Measurements from ENCODE around the gene PPM1H. TPM values are rescaled to one million over a fixed set of nuclear protein-coding genes. Genes with fewer than 3 reads are reported as not detected.
A peak's percentile ranks its signal among the peaks of the same experiment; 100 is the strongest.
"Not testable (repeated sequence)": the region's sequence is repeated elsewhere in the genome, so short reads cannot be mapped to it uniquely, and the experiment has no call there.

The PPM1H gene
- total RNA-seq, 4 donors from 2014 or later: 0.83 to 3.0 (median 2.3) TPM

DNA sequence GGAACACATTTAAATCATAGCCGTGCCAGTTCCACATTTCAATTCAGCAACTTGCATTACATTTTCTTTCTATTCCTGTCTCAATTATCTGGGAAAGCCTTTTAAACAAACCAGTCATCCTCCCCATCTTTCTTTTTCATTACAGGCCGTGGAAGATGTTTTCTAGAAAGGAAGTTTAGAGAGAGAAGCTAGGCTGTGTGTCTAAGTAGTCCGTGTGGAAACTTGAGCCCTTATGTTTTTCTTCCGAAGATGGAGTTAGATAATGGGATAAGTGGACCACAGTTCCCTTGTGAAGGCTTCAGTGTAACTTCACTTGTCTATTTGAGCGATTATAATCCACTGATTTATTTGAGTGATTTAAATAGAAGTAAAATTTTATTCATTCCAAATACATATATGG is 12.4 kb upstream of the PPM1H start:
- 61% methylated on average over 5 of the region's 5 CpGs for WGBS
- no peak overlapping the region for H3K4me3 ChIP-seq

DNA sequence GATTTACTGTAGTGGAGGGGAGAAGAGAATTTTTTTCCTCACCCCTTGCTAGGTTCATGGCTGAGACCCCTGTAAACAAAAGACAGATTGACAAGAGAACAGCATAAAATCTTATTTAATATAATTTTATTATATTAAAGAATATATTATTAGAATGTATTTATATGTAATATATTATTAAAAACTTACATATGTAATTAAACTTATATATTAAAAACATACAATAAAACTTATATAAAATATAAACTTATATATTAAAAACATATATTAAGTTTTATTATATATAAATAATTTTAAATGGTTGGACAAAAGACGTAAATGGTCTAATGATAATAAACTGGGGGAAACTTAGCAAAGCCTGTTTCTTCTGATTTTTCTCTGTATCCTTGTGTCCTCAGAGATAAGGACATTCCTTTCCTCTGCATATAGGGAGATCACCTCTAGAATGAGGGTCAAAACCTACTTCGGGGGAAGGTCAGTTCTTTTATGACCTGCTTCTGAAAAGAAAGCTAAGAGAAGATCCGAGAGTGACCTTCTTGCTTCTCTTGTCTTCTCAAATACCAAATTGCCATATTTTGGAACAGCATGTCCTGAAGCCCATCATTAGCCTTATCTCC is 8.9 kb upstream of the PPM1H start:
- intact Hi-C loops (cut with DNase I): no loop called here

More for the DNA sequence above, 12.4 kb upstream of the PPM1H start:
- Histone ChIP-seq H3K9me3 (peaks cover 0 to 5% (median 0%) of the 10 kb centered on the region in 4 donors), H3K36me3 (no peaks in the 10 kb centered on the region), H3K27me3 (no peaks in the 10 kb centered on the region), H3K27ac (replicated peaks in 1 of 4) (no peak overlapping the region), H3K4me1 (no peaks in the 10 kb centered on the region)
- DNase-seq (ENCODE audit: extremely low spot score): no peak
- intact Hi-C loops (cut with DNase I): no loop called here
- no peak for TF ChIP-seq POLR2AphosphoS5 (IDR thresholded peaks at IDR 0.05)
- TF ChIP-seq POLR2A (IDR thresholded peaks at IDR 0.05; ENCODE audit: low read depth): no peak
- TF ChIP-seq, protein P1, sequence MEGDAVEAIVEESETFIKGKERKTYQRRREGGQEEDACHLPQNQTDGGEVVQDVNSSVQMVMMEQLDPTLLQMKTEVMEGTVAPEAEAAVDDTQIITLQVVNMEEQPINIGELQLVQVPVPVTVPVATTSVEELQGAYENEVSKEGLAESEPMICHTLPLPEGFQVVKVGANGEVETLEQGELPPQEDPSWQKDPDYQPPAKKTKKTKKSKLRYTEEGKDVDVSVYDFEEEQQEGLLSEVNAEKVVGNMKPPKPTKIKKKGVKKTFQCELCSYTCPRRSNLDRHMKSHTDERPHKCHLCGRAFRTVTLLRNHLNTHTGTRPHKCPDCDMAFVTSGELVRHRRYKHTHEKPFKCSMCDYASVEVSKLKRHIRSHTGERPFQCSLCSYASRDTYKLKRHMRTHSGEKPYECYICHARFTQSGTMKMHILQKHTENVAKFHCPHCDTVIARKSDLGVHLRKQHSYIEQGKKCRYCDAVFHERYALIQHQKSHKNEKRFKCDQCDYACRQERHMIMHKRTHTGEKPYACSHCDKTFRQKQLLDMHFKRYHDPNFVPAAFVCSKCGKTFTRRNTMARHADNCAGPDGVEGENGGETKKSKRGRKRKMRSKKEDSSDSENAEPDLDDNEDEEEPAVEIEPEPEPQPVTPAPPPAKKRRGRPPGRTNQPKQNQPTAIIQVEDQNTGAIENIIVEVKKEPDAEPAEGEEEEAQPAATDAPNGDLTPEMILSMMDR (IDR thresholded peaks at IDR 0.05): no peak

DNA sequence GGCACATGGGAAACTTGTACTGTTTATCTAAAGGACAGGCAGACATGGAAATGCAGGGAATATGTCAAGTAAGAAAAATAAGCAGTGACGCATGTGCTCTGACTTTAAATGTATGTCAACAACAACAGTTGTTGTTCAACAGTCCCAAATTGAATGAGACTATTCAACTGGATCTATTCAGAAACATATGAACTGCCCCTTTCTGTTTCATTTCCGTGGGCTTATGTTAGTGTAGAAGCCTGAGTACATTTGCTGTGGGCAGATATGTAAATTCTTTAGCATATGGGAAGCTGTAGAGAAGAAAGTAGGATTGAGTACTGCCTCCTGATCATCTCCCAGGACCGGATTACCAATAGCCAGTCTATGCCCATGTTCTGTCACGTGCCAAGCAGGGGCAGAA is 7.4 kb upstream of the PPM1H start:
- H3K4me3 ChIP-seq; H3K27ac ChIP-seq (replicated peaks in 1 of 4); H3K9me3 ChIP-seq; H3K36me3 ChIP-seq; DNase-seq (ENCODE audit: extremely low spot score); H3K4me1 ChIP-seq; H3K27me3 ChIP-seq; intact Hi-C loops (cut with DNase I): not testable (repeated sequence)
- 66% methylated on average over 3 of the region's 4 CpGs for WGBS

More for the DNA sequence above, 8.9 kb upstream of the PPM1H start:
- no peak for DNase-seq (ENCODE audit: extremely low spot score)
- no peaks in the 10 kb centered on the region for H3K27me3 ChIP-seq
- no peaks in the 10 kb centered on the region for H3K36me3 ChIP-seq
- H3K4me3 ChIP-seq: no peak overlapping the region
- H3K27ac ChIP-seq (replicated peaks in 1 of 4): no peak overlapping the region
- WGBS: 73% methylated on average over 3 of the region's 3 CpGs
- no peaks in the 10 kb centered on the region for H3K4me1 ChIP-seq
- no peak for TF ChIP-seq POLR2AphosphoS5 (IDR thresholded peaks at IDR 0.05)
- TF ChIP-seq POLR2A (IDR thresholded peaks at IDR 0.05; ENCODE audit: low read depth): no peak
- TF ChIP-seq EP300 (IDR thresholded peaks at IDR 0.05): no peak
- TF ChIP-seq, protein P1 (IDR thresholded peaks at IDR 0.05): no peak
- peaks cover 0 to 5% (median 0%) of the 10 kb centered on the region in 4 donors for H3K9me3 ChIP-seq

DNA sequence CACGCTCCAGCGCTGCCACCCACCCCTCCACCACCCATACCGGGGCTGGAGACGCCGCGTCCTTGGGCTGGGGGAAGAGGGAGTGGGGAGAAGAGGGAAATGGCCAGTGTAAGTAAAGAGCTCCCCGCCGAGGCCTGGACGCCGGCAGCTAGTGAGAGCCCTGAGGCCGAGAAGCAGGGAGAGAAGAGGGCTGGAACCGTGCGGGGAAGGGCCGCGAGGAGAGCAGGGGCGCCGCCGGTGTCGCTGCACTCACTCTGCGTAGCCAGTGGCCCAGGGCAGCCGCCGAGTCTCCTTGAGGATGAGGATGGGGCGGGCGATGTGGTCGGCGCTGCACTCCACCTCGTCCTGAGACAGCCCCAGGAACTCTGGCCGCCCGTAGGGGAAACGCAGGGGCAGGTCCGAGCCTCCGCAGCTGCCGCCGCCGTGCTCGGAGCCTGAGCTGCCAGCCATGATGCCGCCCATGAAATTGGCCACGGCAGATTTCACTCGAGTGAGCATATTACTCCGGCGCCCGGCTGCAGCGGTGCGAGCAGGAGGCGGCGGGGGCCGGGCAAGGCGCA is 631 bp downstream of the PPM1H start:
- Histone ChIP-seq H3K9me3 (no peaks in the 10 kb centered on the region), H3K36me3 (no peaks in the 10 kb centered on the region), H3K27ac (replicated peaks in 1 of 4) (peak overlapping the region; percentile 9 to 48 (median 23)), H3K4me1 (peaks cover 7 to 28% (median 19%) of the 10 kb centered on the region in 4 donors), H3K27me3 (peaks cover 0 to 10% (median 0%) of the 10 kb centered on the region in 4 donors), H3K4me3 (peak overlapping the region; percentile 68 to 81 (median 76))
- TF ChIP-seq EP300 (IDR thresholded peaks at IDR 0.05) (no peak), POLR2AphosphoS5 (IDR thresholded peaks at IDR 0.05) (no peak), POLR2A (IDR thresholded peaks at IDR 0.05; ENCODE audit: low read depth) (no peak)
- TF ChIP-seq, protein P1 (IDR thresholded peaks at IDR 0.05): no peak
- intact Hi-C loops (cut with DNase I): no loop called here
- DNase-seq (ENCODE audit: extremely low spot score): no peak
- 5% methylated on average over 22 of the region's 48 CpGs for WGBS

- H3K27me3 ChIP-seq: peaks cover 0 to 10% (median 0%) of the 10 kb centered on the region in 4 donors
- no peaks in the 10 kb centered on the region for H3K36me3 ChIP-seq
- no peaks in the 10 kb centered on the region for H3K9me3 ChIP-seq
- intact Hi-C loops (cut with DNase I): no loop called here
- peak overlapping the region; percentile 68 to 81 (median 76) for H3K4me3 ChIP-seq
- DNase-seq (ENCODE audit: extremely low spot score): no peak
- peak overlapping the region in 3 of 4 donors; percentile 13 to 48 (median 33) for H3K27ac ChIP-seq (replicated peaks in 1 of 4)
- under 1% methylated on average over 24 of the region's 24 CpGs for WGBS
- peaks cover 7 to 28% (median 19%) of the 10 kb centered on the region in 4 donors for H3K4me1 ChIP-seq
- TF ChIP-seq EP300 (IDR thresholded peaks at IDR 0.05) (no peak), POLR2AphosphoS5 (IDR thresholded peaks at IDR 0.05) (no peak), POLR2A (IDR thresholded peaks at IDR 0.05; ENCODE audit: low read depth) (no peak)
- TF ChIP-seq, protein P1 (IDR thresholded peaks at IDR 0.05): no peak
These were observed 1.2 kb downstream of the PPM1H start for GRCh38 chr12:62933602-62934238.
